GM19452 (cell line): ENCODE measurements around the gene ZNF787.
"Not testable (repeated sequence)": the region's sequence is repeated elsewhere in the genome, so short reads cannot be mapped to it uniquely, and the experiment has no call there.

Source experiments
- ATAC-seq: cut with Tn5 transposase; IDR thresholded peaks from one replicate; pipeline ENCODE4 v1.9.1; 2021; ENCODE audit not compliant: unreplicated experiment

Gene ZNF787

GRCh38 chr19:56121180-56122167, at the start of gene ZNF787:
TSS of gene ZNF787 (minus strand) at chr19:56121295. CDS start at chr19:56103217, 18,078 bp downstream.
- ATAC-seq = peak; percentile 85

- no peak for ATAC-seq
Measured at GRCh38 chr19:56170261-56170660, 49.2 kb upstream of the ZNF787 start.

- ATAC-seq = no peak
Measured at GRCh38 chr19:56167064-56167578, 46.0 kb upstream of the ZNF787 start.

GRCh38 chr19:56163097-56163496, 42.0 kb upstream of the ZNF787 start:
- no peak for ATAC-seq

- ATAC-seq = no peak
Measured at GRCh38 chr19:56162258-56162657, 41.2 kb upstream of the ZNF787 start.

- no peak for ATAC-seq
Measured at GRCh38 chr19:56161534-56161933, 40.4 kb upstream of the ZNF787 start.

GRCh38 chr19:56159622-56160271, 38.7 kb upstream of the ZNF787 start:
- ATAC-seq = no peak

GRCh38 chr19:56159009-56159559, 38.0 kb upstream of the ZNF787 start:
- no peak for ATAC-seq

- no peak for ATAC-seq
Measured at GRCh38 chr19:56158170-56158757, 37.2 kb upstream of the ZNF787 start.

- ATAC-seq = no peak
Measured at GRCh38 chr19:56156768-56157167, 35.7 kb upstream of the ZNF787 start.

GRCh38 chr19:56155124-56155687, 34.1 kb upstream of the ZNF787 start:
- ATAC-seq = no peak

- no peak for ATAC-seq
Measured at GRCh38 chr19:56153507-56153906, 32.4 kb upstream of the ZNF787 start.

- ATAC-seq = no peak
Measured at GRCh38 chr19:56152644-56153043, 31.5 kb upstream of the ZNF787 start.

GRCh38 chr19:56150358-56150757, 29.3 kb upstream of the ZNF787 start:
- ATAC-seq = no peak

- ATAC-seq = no peak
Measured at GRCh38 chr19:56149656-56150038, 28.6 kb upstream of the ZNF787 start.

- ATAC-seq = not testable (repeated sequence)
Measured at GRCh38 chr19:56148955-56149655, 28.0 kb upstream of the ZNF787 start.

GRCh38 chr19:56148096-56148495, 27.0 kb upstream of the ZNF787 start:
- no peak for ATAC-seq

- no peak for ATAC-seq
Measured at GRCh38 chr19:56147307-56147706, 26.2 kb upstream of the ZNF787 start.

- no peak for ATAC-seq
Measured at GRCh38 chr19:56146904-56147303, 25.8 kb upstream of the ZNF787 start.

GRCh38 chr19:56145698-56146097, 24.6 kb upstream of the ZNF787 start:
- ATAC-seq = no peak
